ENCODE measurements around the gene SPACA7. TPM values are rescaled to one million over a fixed set of nuclear protein-coding genes. Genes with fewer than 3 reads are reported as not detected.

SPACA7 gene
- total and polyA plus RNA-seq, 4 donors = not detected

GRCh38 chr13:112358156-112358555, 18.0 kb upstream of the SPACA7 start:
- H3K4me1 ChIP-seq (ENCODE audit: control insufficient read depth in 4 of 4, insufficient read depth in 4 of 4, low read length in 3 of 4) = no peaks in the 10 kb centered on the region
- no peak for DNase-seq (ENCODE audit: low spot score)
- no peak overlapping the region for H3K27ac ChIP-seq (ENCODE audit: low read depth in 1 of 2, low read length in 2 of 2)
- peaks cover 0 to 12% (median under 1%) of the 10 kb centered on the region in 4 donors for H3K9me3 ChIP-seq (ENCODE audit: control insufficient read depth in 4 of 4, low read length in 3 of 4)
- H3K36me3 ChIP-seq (ENCODE audit: control insufficient read depth in 4 of 4, insufficient read depth in 3 of 4, low read depth in 1 of 4, low read length in 3 of 4) = no peaks in the 10 kb centered on the region
- no peak overlapping the region for H3K4me3 ChIP-seq (ENCODE audit: low read depth in 1 of 3, low read length in 3 of 3)
- WGBS = 94% methylated on average over 4 of the region's 4 CpGs
- TF ChIP-seq SP1 (IDR thresholded peaks at IDR 0.05) = no peak
- TF ChIP-seq YY1 (IDR thresholded peaks at IDR 0.05) = no peak
- TF ChIP-seq MAX (IDR thresholded peaks at IDR 0.05) = no peak
- no peak for TF ChIP-seq ZBTB33 (IDR thresholded peaks at IDR 0.05)
- TF ChIP-seq CTCF (IDR thresholded peaks at IDR 0.05; ENCODE audit: low read depth, low read length, missing input control) = no peak
- no peak for TF ChIP-seq NR2F2 (IDR thresholded peaks at IDR 0.05)
- TF ChIP-seq RXRA (IDR thresholded peaks at IDR 0.05) = no peak
- TF ChIP-seq HNF4A (conservative IDR thresholded peaks at IDR 0.05) = no peak
- no peak for TF ChIP-seq FOXA1 (IDR thresholded peaks at IDR 0.05)
- TF ChIP-seq REST (IDR thresholded peaks at IDR 0.05) = no peak
- no peak for TF ChIP-seq JUND (IDR thresholded peaks at IDR 0.05)
- no peak for TF ChIP-seq ATF3 (IDR thresholded peaks at IDR 0.05)
- no peak for TF ChIP-seq RAD21 (IDR thresholded peaks at IDR 0.05)
- no peak for TF ChIP-seq HNF4G (IDR thresholded peaks at IDR 0.05)
- TF ChIP-seq EGR1 (IDR thresholded peaks at IDR 0.05; ENCODE audit: low read depth in 2 of 2) = no peak
- no peak for TF ChIP-seq GABPA (IDR thresholded peaks at IDR 0.05 in 1 of 2, conservative IDR thresholded peaks at IDR 0.05 in 1 of 2)
- no peak for TF ChIP-seq FOXA2 (IDR thresholded peaks at IDR 0.05)
- no peak for TF ChIP-seq TAF1 (conservative IDR thresholded peaks at IDR 0.05)
- no peak overlapping the region for H3K9ac ChIP-seq (ENCODE audit: low read depth in 1 of 2, low read length in 2 of 2)
- no peaks in the 10 kb centered on the region for H3K27me3 ChIP-seq (ENCODE audit: control insufficient read depth in 4 of 4, insufficient read depth in 4 of 4, low read length in 3 of 4)
